Measurements from ENCODE around the gene FSTL5. TPM values are rescaled to one million over a fixed set of nuclear protein-coding genes. Genes with fewer than 3 reads are reported as not detected.

FSTL5 gene
- total RNA-seq, 2 donors from 2014 or later: 0.24 to 1.1 TPM

GRCh38 chr4:161454860-161455259 is 708.9 kb downstream of the FSTL5 start:
- Histone ChIP-seq H3K4me3 (ENCODE audit: low read length) (no peak overlapping the region), H3K4me1 (ENCODE audit: control insufficient read depth, insufficient read depth, low read length) (no peaks in the 10 kb centered on the region), H3K36me3 (ENCODE audit: control insufficient read depth, insufficient read depth, low read length) (no peaks in the 10 kb centered on the region), H3K27me3 (ENCODE audit: control insufficient read depth, insufficient read depth, low read length, poor library complexity, severe bottlenecking) (no peaks in the 10 kb centered on the region), H3K27ac (ENCODE audit: low read depth, low read length) (no peak overlapping the region), H3K9ac (ENCODE audit: extremely low read depth, low read length, poor library complexity, severe bottlenecking) (no peak overlapping the region), H3K9me3 (ENCODE audit: control insufficient read depth, low read length) (no peaks in the 10 kb centered on the region)
- Mint-ChIP-seq H3K9me3 (no peaks in the 10 kb centered on the region), H3K27ac (no peak overlapping the region), H3K4me3 (no peak overlapping the region), H3K27me3 (ENCODE audit: insufficient read depth) (no peaks in the 10 kb centered on the region), H3K36me3 (ENCODE audit: low read depth) (no peaks in the 10 kb centered on the region), H3K4me1 (peaks cover 14% of the 10 kb centered on the region)
- DNase-seq: no peak
- no CpG with 5 or more reads among the region's 2 CpGs for WGBS, 2 experiments (ENCODE audit: insufficient coverage in 1 of 2, insufficient read length in 1 of 2)
- no peak for TF ChIP-seq CTCF (conservative IDR thresholded peaks at IDR 0.05)

- Mint-ChIP-seq H3K9me3 (no peaks in the 10 kb centered on the region), H3K4me1 (peaks cover 13% of the 10 kb centered on the region), H3K27ac (no peak overlapping the region), H3K4me3 (no peak overlapping the region), H3K36me3 (ENCODE audit: low read depth) (no peaks in the 10 kb centered on the region), H3K27me3 (ENCODE audit: insufficient read depth) (no peaks in the 10 kb centered on the region)
- no peak for DNase-seq
- H3K27ac ChIP-seq (ENCODE audit: low read depth, low read length): no peak overlapping the region
- no peaks in the 10 kb centered on the region for H3K9me3 ChIP-seq (ENCODE audit: control insufficient read depth, low read length)
- TF ChIP-seq CTCF (conservative IDR thresholded peaks at IDR 0.05): no peak
- no peaks in the 10 kb centered on the region for H3K36me3 ChIP-seq (ENCODE audit: control insufficient read depth, insufficient read depth, low read length)
- 86 to 95% methylated on average over 5 of the region's 5 CpGs for WGBS, 2 experiments (ENCODE audit: insufficient coverage in 1 of 2, insufficient read length in 1 of 2)
- H3K9ac ChIP-seq (ENCODE audit: extremely low read depth, low read length, poor library complexity, severe bottlenecking): no peak overlapping the region
- no peaks in the 10 kb centered on the region for H3K4me1 ChIP-seq (ENCODE audit: control insufficient read depth, insufficient read depth, low read length)
- H3K27me3 ChIP-seq (ENCODE audit: control insufficient read depth, insufficient read depth, low read length, poor library complexity, severe bottlenecking): no peaks in the 10 kb centered on the region
- H3K4me3 ChIP-seq (ENCODE audit: low read length): no peak overlapping the region
Measured at GRCh38 chr4:161448550-161449180, 715.1 kb downstream of the FSTL5 start.

- Histone ChIP-seq H3K27ac (ENCODE audit: low read depth, low read length) (no peak overlapping the region), H3K4me1 (ENCODE audit: control insufficient read depth, insufficient read depth, low read length) (no peaks in the 10 kb centered on the region), H3K9ac (ENCODE audit: extremely low read depth, low read length, poor library complexity, severe bottlenecking) (no peak overlapping the region), H3K27me3 (ENCODE audit: control insufficient read depth, insufficient read depth, low read length, poor library complexity, severe bottlenecking) (no peaks in the 10 kb centered on the region), H3K36me3 (ENCODE audit: control insufficient read depth, insufficient read depth, low read length) (no peaks in the 10 kb centered on the region), H3K9me3 (ENCODE audit: control insufficient read depth, low read length) (no peaks in the 10 kb centered on the region), H3K4me3 (ENCODE audit: low read length) (no peak overlapping the region)
- TF ChIP-seq CTCF (conservative IDR thresholded peaks at IDR 0.05): no peak
- H3K27me3 Mint-ChIP-seq (ENCODE audit: insufficient read depth): no peaks in the 10 kb centered on the region
- no peak overlapping the region for H3K4me3 Mint-ChIP-seq
- 82 to 100% methylated on average over 1 of the region's 1 CpG for WGBS, 2 experiments (ENCODE audit: insufficient coverage in 1 of 2, insufficient read length in 1 of 2)
- H3K4me1 Mint-ChIP-seq: peaks cover 18% of the 10 kb centered on the region
- no peaks in the 10 kb centered on the region for H3K36me3 Mint-ChIP-seq (ENCODE audit: low read depth)
- H3K27ac Mint-ChIP-seq: no peak overlapping the region
- H3K9me3 Mint-ChIP-seq: no peaks in the 10 kb centered on the region
- no peak for DNase-seq
Measured at GRCh38 chr4:161444626-161445025, 719.2 kb downstream of the FSTL5 start.

Measured in endodermal cell (in vitro differentiated cells).